Measurements from ENCODE around the gene PEX14. TPM values are rescaled to one million over a fixed set of nuclear protein-coding genes. Genes with fewer than 3 reads are reported as not detected.
A peak's percentile ranks its signal among the peaks of the same experiment; 100 is the strongest.

PEX14 gene
- total and polyA plus RNA-seq, 9 of the 15 experiments (the other 6 are each of a cell fraction or from before 2014, with no cell fraction given), result 2.6 to 45.7 (median 22.7) TPM

DNA sequence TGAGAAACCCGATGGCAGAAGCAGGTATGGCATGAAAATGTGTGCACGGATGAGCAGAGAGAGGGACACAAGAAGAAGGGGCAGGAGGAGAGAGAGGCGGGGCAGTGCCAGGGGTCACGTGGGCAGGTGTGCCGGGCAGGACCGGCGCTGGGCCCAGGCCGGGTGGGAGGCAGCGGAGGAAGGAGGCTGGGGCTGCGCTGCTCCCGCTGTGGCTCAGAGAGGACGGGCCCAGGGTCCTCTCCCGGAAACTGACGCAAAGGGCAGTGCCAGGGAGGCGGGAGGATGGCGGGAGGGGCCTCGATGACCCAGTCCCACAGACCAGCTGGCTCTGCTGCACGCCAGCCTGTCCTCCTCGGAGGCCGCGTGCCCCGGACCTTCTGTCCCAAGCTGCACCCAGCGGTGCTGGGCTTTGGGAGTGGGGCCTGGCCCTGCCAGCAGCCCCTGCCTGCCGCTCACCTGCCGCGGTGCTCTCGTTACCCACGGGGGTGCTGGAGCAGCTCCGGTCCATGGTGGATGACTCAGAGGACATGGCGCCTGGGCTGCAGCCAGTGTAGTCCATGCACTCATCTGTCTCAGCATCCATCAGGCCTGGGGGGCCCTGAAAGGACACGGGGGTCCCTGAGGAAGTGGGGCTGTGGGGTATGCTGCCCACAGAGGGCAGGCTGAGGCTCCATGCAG is 167.8 kb downstream of the PEX14 start (continued):
- TF ChIP-seq, protein P1, sequence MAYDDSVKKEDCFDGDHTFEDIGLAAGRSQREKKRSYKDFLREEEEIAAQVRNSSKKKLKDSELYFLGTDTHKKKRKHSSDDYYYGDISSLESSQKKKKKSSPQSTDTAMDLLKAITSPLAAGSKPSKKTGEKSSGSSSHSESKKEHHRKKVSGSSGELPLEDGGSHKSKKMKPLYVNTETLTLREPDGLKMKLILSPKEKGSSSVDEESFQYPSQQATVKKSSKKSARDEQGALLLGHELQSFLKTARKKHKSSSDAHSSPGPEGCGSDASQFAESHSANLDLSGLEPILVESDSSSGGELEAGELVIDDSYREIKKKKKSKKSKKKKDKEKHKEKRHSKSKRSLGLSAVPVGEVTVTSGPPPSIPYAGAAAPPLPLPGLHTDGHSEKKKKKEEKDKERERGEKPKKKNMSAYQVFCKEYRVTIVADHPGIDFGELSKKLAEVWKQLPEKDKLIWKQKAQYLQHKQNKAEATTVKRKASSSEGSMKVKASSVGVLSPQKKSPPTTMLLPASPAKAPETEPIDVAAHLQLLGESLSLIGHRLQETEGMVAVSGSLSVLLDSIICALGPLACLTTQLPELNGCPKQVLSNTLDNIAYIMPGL (CRISPR knock-in tag; IDR thresholded peaks at IDR 0.05), result no peak
- no peak for TF ChIP-seq SMAD2 (IDR thresholded peaks at IDR 0.05; ENCODE audit: low read depth, low read length)
- no peak for TF ChIP-seq BRD4 (IDR thresholded peaks at IDR 0.05)
- TF ChIP-seq, protein P2, sequence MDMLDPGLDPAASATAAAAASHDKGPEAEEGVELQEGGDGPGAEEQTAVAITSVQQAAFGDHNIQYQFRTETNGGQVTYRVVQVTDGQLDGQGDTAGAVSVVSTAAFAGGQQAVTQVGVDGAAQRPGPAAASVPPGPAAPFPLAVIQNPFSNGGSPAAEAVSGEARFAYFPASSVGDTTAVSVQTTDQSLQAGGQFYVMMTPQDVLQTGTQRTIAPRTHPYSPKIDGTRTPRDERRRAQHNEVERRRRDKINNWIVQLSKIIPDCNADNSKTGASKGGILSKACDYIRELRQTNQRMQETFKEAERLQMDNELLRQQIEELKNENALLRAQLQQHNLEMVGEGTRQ (CRISPR knock-in tag; IDR thresholded peaks at IDR 0.05), result peak; percentile 68
- TF ChIP-seq, protein P3, sequence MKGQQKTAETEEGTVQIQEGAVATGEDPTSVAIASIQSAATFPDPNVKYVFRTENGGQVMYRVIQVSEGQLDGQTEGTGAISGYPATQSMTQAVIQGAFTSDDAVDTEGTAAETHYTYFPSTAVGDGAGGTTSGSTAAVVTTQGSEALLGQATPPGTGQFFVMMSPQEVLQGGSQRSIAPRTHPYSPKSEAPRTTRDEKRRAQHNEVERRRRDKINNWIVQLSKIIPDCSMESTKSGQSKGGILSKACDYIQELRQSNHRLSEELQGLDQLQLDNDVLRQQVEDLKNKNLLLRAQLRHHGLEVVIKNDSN (CRISPR knock-in tag; IDR thresholded peaks at IDR 0.05), result peak; percentile 74
- TF ChIP-seq JUNB (CRISPR knock-in tag; conservative IDR thresholded peaks at IDR 0.05), result no peak
- TF ChIP-seq, protein P4, sequence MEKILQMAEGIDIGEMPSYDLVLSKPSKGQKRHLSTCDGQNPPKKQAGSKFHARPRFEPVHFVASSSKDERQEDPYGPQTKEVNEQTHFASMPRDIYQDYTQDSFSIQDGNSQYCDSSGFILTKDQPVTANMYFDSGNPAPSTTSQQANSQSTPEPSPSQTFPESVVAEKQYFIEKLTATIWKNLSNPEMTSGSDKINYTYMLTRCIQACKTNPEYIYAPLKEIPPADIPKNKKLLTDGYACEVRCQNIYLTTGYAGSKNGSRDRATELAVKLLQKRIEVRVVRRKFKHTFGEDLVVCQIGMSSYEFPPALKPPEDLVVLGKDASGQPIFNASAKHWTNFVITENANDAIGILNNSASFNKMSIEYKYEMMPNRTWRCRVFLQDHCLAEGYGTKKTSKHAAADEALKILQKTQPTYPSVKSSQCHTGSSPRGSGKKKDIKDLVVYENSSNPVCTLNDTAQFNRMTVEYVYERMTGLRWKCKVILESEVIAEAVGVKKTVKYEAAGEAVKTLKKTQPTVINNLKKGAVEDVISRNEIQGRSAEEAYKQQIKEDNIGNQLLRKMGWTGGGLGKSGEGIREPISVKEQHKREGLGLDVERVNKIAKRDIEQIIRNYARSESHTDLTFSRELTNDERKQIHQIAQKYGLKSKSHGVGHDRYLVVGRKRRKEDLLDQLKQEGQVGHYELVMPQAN (IDR thresholded peaks at IDR 0.05; ENCODE audit: borderline replicate concordance), result no peak
- no peak for TF ChIP-seq POLR2H (tag; IDR thresholded peaks at IDR 0.05; ENCODE audit: low read depth)
